Spleen (tissue), 7 donors: ENCODE measurements around the gene HCN3.

Experiments used
- POLR2A ChIP-seq, 3 donors: fragments of 450-650 bp; IDR thresholded peaks; one replicate each; pipeline ENCODE4 v1.5.1; 2017; ENCODE audit warnings: antibody characterized with exemption in 3 of 3, mild to moderate bottlenecking in 1 of 3
- POLR2AphosphoS5 ChIP-seq, 3 donors: sonication (generic); formaldehyde crosslinking; IDR thresholded peaks; one replicate each; pipeline ENCODE4 v1.5.1; 2017; ENCODE audit warnings: antibody characterized with exemption in 3 of 3
- TF ChIP-seq, protein P1 (sequence below), 11 experiments: fragments of 200-600 bp in 7 of 11; fragments of 450-650 bp in 4 of 11; sonication (generic) in 4 of 11; IDR thresholded peaks in 8 of 11; conservative IDR thresholded peaks in 3 of 11; 1 replicate in 7 of 11; 2 replicates in 4 of 11; pipeline versions ENCODE4 v1.4.0 to v1.8.0; 2016 to 2021; ENCODE audit warnings: antibody characterized with exemption in 11 of 11, inconsistent platforms in 4 of 11, mild to moderate bottlenecking in 1 of 11
- donor health status: DM: no; HTN: no; CAD: no; lungs with moderate emphysema.
- donor health status: DM: no; HTN: no; CAD: no.
- donor health status: DM: no; HTN: no; CAD: no.

DNA sequence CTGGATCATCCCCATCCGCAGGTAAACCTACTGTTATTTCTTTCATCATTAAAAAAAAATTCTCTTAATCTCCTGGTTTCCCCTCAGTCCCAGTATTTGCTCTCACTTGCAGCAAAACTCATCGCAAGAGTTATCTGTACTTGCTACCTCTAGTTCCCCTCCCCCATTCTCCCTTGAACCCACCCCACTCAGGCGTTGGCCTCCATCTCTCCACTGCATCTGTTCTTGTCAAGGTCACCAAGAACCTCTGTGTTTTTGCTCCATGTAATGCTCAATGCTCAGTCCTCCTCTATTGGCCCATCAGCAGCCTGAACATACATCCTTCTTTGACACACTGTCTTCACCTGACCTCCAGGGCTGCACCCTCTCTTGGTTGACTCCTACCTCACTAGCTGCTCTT is 19.4 kb downstream of the HCN3 start:
- TF ChIP-seq POLR2A (IDR thresholded peaks at IDR 0.05) (no peak), POLR2AphosphoS5 (IDR thresholded peaks at IDR 0.05) (no peak)
- TF ChIP-seq, protein P1, sequence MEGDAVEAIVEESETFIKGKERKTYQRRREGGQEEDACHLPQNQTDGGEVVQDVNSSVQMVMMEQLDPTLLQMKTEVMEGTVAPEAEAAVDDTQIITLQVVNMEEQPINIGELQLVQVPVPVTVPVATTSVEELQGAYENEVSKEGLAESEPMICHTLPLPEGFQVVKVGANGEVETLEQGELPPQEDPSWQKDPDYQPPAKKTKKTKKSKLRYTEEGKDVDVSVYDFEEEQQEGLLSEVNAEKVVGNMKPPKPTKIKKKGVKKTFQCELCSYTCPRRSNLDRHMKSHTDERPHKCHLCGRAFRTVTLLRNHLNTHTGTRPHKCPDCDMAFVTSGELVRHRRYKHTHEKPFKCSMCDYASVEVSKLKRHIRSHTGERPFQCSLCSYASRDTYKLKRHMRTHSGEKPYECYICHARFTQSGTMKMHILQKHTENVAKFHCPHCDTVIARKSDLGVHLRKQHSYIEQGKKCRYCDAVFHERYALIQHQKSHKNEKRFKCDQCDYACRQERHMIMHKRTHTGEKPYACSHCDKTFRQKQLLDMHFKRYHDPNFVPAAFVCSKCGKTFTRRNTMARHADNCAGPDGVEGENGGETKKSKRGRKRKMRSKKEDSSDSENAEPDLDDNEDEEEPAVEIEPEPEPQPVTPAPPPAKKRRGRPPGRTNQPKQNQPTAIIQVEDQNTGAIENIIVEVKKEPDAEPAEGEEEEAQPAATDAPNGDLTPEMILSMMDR (IDR thresholded peaks at IDR 0.05 in 8 of 11, conservative IDR thresholded peaks at IDR 0.05 in 3 of 11), result no peak
